ENCODE data around the gene TAOK2.
"Not testable (repeated sequence)": the region's sequence is repeated elsewhere in the genome, so short reads cannot be mapped to it uniquely, and the experiment has no call there.

The TAOK2 gene

DNA sequence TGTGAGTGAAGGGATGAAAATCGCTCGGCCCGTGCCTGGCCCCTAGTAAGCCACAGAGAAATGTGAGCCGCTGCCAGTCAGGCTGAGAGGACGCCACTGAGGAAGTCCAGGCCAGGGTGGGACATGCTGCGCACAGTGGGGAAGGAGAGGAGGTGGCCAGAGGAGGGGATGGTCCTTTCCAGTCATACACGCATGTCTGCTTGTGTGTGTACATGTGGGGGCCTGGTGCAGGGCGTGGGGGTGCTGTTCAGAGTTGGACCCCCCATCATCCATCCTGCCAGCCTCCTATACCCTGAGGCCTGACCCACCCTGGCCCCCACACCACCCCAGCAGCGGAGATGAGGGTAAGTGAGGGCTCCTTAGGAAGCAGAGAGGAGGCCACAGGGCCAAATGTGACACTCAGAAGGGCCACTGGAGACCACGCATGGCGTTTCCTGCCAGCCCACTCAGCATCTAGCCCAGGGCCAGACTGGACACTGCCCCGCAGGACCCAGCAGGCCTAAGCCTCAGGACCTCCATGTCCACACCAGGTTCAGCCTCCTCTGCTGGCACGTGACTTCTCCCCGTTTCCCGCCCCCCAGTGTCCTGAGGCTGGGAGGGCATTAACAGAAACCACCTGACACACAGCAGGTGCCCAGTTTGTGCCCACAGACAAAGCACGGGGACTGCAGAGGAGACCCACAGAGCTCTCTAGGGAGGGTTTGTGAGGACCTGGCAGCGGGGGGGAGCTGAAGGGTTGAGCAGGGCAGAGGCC lies 30.2 kb downstream of the TAOK2 start:
- no peak for DNase-seq (ENCODE audit: low read depth in 2 of 2)

DNA sequence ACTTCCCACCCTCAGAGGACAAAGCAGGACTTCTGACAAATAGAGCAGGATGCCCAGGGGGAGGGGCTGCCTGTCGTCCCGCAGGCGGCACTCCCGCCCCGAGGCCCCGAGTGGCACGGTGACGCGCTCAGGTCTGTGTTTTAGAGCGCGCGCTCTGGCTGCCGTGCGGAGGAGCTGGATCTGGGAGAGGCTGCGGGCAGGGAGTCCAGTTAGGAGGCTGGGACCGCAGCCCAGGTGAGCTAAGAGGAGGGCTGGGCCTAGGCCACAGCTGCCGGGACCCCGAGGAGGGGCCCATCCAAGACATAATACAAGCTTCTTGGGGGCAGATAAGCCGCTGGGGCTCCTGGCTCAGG lies 30.7 kb downstream of the TAOK2 start:
- DNase-seq (ENCODE audit: low read depth in 2 of 2), result no peak

DNA sequence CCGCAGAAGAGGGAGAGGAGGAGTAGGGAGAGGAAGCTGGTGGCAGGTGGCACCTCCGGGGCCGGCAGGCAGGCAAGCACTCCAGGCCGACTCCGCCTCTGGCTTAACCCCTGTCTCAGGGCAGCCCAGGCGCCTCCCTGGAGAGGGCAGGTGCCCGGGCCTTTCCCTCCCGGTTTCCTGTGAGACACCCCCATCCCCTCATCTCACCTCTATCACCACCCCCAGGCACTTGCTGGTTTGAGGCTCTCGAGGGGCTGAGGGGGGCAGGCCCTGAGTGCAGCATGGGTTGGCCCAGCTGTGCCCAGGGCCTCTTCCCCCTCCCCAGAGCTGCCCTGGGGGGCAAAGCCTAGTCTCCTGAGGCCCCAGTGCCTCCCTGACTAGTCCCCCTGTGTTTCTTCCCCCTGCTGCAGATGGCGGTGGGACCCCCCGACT lies 31.2 kb downstream of the TAOK2 start:
- DNase-seq (ENCODE audit: low read depth in 2 of 2), result no peak

DNA sequence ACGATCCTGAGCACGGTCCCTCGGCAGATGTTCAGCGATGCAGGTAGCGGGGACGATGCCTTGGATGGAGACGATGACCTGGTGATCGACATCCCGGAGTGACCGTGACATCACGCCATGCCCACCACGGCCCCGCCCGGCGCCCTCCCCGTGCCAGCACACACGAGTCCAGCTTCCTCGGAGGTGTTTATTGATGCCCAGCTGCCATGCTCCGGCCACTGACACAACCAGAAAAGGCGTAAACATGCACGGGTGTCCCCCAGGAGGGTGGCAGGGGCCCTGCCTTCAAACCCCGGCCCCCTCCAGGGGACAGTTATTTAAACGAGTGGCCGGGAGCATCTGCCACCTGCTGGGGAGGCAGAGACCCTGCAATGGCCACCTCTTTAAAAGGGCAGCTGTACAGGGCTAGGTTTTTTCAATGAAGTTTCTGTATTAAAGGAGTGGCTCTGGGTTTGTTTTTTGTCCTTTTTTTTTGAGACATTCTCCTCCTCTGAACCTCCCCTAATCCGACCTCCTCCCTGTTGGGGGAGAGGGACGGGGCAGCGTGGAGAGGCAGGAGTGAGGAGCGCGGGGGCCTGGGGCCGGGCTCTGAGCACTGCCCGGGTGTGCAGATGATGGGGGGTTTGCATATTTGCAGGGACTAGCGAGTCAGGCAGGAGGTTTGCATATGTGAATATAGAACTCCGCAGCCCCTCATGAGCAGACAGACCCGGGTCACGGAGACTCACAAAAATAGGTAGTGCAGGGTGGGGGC lies 31.9 kb downstream of the TAOK2 start:
- DNase-seq (ENCODE audit: low read depth in 2 of 2), result no peak

DNA sequence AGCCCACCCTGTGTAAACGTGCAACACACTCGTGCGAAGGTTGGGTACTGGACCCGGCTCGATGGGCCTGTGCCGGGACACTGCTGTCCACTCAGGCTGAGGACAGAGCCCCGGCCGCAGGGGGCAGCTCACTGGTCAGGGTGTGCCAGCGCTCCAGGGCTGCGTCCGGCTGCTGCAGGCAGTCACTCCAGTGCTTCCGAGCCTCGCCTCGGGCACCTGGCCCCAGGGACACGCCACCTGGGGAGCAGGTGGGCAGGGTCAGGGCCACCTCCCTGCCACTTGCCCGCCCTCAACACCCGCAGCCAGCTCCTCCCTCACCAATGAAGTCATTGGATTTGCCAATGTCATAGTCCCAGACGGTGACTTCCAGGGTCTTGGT lies 32.4 kb downstream of the TAOK2 start:
- DNase-seq (ENCODE audit: low read depth in 2 of 2), result no peak

DNA sequence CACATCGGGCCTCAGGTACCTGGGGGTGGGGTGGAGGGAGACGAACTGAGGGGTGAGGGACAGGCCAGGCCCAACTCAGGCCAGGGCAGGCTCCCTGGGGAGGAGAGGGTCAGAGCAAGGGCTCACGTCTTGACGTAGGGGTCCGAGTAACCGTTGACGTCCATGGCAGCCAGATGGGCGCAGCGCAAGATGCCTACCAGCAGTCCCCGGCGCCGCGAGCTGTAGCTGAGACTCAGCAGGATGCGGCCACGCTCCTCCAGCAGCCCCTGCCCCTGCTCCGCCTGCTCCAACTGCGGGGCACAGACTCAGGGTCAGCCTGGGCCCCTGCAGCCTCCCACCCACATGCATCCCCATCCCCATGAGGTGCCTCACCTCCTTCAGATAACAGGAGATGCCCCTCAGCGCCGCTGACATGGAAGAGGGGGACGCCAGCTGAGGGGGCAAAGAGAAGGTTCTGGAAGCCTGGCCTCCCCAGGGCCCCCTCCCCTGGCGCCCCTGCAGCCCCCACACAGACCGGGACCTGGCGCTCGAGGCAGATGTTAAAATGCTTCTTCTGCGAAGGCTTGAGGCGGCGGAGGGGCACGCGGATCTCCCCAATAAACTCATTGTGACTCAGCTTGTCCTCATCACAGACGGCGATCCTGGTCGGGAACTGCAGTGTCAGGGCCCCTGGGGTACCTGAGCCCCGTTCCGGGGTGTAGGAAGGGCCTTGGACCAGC lies 33.1 kb downstream of the TAOK2 start:
- no peak for DNase-seq (ENCODE audit: low read depth in 2 of 2)

DNA sequence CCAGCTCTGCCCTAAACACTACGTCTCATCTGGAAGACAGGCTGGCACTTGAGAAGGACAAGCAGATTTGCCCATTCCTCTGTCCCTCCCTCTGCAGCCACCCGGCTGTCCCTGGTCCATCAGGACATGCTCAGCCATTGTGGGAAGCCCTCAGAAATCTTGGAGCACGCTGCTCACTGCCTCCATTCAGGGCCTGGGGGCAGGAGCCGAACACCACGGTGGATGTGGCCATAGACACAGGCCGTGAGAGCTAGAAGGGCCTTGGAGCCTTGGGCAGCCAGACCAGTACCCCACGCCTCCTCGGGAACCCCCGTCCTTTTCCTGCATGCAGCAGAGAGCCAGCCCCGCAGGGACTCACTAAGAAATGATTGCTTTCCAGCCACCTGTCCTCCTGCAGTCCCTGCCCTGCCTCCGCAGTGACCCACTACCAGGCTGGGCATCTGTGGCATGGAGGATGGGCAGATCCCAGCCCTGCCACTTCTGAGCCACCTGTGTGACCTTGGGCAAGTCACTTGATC lies 33.8 kb downstream of the TAOK2 start:
- no peak for DNase-seq (ENCODE audit: low read depth in 2 of 2)

DNA sequence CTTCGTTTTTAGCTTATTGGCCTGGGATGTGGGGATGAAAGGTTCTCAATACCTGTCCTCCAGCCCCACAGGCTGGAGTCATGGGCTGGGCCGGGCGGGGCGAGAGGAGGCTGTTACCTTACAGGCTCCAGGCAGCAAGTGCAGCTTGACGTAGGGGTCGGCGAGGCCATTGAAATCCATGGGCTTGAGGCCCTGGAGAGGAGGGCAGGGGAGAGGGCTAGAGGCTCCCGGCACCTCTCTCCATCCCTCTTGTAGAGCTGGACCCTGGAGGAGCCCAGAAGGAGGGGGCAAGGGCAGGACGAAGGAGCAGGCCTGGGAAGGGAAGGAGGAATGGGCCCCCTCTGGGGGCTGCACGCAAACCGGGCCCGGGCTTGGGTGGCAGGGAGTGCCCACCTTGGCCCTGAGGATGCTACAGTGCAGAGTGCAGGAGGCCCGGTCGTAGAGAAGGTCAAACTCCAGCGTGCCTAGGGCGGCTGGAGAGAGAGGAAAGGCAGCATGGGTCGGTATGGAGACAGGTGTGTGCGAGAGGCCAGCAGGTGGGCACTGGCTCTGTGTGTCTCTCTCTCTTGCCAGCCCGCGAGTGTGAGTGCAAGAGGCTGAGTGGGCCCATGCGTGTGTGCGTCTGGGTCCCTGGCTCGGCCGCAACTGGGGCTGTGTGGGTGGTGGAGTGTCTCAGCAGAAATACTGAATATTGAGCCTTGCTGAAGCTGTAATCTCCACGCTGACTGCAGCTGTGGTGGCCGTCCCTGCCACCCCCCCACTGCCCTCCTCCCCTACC lies 35.6 kb downstream of the TAOK2 start:
- DNase-seq (ENCODE audit: low read depth in 2 of 2), result no peak

DNA sequence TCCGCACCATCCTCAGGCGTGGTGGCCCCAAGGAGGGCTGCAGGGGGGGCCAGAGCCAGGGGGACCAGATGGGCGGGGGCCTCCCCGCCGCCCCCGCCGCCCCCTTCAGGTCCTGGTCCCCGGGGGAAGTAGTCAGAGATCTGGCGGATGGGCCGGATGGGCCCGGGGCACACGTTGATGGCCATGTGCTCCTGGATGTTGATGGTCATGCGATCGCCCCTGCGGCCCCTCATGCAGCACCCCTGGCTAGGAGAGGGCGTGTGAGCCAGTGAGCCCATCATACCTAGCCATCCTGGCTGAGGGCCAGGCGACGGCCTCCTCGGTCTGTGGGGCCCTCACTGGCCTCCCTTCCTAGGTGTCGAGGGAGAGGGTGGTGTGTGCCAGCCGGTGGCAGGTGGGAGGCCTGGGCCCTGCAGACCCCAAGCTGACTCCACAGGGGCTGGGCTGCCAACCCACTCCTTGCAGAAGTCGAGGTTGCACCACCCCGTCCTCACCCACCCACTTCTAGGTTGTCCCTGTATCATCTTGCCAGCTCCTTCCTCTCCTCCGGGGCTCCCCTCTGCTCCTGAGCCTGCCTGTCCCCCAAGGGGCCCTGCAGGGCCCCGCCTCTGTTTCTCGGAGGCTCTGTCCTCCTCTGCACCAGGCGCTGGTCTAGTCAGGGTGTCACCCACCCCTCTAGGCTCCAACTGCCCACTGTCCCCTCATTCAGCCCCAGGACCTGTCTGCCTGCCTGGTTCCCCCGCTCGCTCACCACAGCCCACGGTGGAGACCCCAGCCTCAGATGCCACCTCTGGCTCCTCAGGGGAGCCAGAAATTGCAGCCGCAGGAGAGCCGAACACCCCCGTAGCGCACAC lies 36.5 kb downstream of the TAOK2 start:
- no peak for DNase-seq (ENCODE audit: low read depth in 2 of 2)

DNA sequence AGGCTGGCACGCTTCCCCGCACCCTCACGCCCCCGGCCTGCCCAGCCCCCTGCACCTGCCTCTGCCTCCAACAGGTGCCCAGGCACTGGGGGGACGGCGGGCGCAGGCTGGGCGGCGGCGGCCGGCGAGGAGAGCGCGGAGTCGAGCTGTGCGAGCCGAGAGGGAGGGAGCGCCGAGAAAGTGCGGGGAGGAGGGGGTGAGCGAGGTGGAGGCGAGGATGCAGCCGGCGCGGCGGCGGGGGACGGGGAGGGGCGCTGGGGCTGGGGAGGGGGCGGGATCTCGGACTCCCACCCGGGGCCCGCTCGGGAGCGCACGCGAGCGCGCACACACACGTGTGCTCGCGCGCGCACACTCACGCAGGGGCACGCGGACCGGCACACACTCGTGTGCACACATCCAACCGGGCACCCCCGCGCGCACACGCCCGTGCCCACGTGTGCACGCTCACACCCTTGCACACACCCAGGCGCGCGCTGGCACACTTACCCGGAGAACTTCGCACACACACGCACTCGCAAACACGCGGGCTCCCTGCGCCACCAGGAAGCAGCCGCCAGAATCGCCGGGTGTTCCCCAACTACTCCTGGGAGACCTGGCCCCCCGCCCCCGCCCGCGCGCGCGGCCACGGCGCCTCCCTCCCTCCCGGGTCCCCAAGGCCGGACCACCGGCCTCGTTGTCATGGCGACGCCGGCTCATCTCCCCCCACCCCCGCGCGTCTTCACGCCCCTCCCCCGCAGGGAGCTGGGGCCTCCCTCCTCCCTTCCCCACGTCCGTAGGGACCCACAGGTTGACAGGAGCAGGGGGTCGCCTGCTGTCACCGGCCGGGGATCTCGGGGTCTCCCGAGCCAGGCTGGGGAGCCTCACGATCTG lies 37.4 kb downstream of the TAOK2 start, which contains the start of gene DOC2A:
Gene DOC2A (minus strand): TSS at position 184 of the 870 bp plus-strand sequence. CDS start 805 bp downstream, outside the sequence.
- no peak for DNase-seq (ENCODE audit: low read depth in 2 of 2)

DNA sequence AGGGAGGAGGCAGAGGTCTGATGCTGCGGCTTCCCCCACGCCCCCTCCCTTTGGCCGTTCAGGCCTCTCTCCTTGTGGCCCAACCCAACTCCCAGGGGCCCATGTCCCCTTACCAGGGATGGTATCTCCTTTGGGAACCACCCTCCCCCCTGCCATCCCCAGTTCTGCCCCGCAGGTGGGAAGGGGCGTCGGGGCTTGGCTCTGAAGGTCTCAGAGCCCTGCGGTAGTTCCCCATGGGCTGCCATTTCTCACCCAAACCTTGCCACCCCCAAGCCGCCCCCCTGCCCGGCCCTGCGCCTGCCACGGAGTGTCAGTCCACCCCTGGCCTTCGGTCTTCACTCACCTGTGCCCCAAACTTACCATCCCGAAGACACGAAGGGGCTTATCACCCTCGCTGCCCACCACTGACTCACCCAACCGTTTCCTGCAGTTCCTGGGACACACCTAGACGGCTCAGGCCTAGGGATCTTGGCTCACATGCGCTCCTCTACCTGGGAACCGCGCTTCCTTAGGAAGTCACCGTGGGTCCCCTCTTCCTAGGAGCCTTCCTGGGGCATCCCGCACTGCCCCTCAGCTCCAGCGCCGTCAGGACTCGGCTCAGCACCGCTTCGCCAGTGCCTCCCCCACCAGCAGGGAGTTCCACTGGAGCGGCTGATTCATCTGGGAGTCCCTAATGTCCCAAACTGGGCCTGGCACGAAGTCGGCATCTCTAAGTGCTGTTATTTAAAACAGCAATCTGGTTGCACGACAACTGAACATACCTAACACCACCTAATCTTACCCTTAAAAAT lies 38.2 kb downstream of the TAOK2 start:
- no peak for DNase-seq (ENCODE audit: low read depth in 2 of 2)

DNA sequence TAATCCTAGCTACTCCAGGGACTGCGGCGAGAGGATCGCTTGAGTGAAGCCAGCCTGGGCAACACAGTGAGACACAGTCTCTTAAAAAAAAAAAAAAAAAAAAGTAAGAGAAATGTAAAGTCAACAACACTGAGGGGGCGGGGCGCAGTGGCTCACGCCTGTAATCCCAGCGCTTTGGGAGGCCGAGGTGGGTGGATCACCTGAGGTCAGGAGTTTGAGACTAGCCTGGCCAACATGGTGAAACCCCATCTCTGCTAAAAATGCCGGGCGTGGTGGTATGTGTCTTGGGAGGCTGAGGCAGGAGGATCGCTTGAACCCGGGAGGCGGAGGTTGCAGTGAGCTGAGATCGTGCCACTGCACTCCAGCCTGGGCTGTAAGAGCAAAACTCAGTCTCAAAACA lies 38.9 kb downstream of the TAOK2 start:
- not testable (repeated sequence) for DNase-seq (ENCODE audit: low read depth in 2 of 2)

DNA sequence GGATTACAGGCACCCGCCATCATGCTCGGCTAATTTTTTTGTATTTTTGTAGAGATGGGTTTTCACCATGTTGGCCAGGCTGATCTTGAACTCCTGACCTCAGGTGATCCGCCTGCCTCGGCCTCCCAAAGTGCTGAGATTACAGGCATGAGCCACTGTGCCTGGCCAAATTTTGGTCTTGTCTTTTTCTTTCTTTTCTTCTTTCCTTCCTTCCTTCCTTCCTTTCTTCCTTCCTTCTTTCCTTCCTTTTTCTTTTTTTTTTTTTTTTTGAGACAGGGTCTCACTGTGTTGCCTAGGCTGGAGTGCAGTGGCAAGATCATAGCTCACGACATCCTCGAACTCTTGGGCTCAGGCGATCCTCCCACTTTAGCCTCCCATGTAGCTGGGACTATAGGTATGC lies 41.8 kb downstream of the TAOK2 start:
- DNase-seq (ENCODE audit: low read depth in 2 of 2), result not testable (repeated sequence)

DNA sequence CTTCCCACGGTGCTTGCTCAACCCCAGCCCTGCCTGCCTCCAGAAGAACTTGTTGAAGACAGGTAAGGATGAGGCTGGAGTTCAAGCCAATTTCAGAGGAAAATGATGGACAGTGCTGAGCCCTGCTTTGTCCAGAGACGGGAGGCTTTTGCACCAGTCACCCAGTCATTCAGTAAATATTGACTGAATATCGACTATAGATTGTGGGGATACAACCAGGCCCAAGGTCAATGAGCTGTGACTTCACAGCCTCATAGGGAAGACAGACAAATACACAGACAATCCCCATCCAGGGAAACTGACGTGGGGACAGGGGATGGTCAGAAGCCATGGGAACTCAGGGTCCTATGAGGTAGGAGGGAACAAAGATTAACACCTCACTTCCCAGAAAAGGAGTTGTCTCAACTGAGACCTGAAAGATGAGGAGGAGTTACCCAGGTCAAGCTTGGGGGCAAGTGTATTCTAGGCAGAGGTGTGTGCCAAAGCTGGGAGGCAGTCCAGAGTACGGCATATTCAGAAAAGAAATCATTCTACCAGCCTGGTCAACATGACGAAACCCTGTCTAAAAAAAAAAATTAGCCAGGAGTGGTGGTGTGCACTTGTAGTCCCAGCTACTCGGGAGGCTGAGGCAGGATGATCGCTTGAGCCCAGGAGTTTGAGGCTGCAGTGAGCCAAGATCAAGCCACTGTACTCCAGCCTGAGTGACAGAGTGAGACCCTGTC lies 43.0 kb downstream of the TAOK2 start:
- DNase-seq (ENCODE audit: low read depth in 2 of 2), result no peak

DNA sequence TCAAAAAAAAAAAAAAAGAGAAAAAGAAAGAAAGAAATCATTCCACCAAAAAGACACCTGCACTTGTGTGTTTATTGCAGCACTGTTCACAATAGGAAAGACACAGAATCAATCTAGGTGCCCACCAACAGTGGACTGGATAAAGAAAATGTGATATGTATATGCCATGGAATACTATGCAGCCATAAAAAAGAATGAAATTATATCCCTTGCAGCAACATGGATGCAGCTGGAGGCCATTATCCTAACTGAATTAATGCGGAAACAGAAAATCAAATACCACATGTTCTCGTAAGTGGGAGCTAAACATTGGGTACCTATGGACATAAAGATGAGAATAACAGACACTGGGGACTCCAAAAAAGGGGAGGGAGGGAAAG lies 43.6 kb downstream of the TAOK2 start:
- DNase-seq (ENCODE audit: low read depth in 2 of 2), result no peak

DNA sequence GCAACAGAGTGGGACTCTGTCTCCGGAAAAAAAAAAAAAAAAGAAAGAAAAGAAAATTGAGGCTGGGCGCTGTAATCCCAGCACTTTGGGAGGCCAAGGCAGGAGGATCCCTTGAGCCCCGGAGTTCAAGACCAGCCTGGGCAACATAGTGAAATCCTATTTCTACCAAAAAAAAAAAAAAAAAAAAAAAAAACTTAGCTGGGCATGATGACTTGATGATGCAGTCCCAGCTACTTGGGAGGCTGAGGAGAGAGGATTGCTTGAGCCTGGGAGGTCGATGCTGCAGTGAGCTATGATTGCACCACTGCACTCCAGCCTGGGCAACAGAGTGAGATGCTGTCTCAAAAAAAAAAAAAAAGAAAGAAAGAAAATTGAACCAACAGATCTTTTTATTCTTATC lies 44.3 kb downstream of the TAOK2 start:
- not testable (repeated sequence) for DNase-seq (ENCODE audit: low read depth in 2 of 2)

DNA sequence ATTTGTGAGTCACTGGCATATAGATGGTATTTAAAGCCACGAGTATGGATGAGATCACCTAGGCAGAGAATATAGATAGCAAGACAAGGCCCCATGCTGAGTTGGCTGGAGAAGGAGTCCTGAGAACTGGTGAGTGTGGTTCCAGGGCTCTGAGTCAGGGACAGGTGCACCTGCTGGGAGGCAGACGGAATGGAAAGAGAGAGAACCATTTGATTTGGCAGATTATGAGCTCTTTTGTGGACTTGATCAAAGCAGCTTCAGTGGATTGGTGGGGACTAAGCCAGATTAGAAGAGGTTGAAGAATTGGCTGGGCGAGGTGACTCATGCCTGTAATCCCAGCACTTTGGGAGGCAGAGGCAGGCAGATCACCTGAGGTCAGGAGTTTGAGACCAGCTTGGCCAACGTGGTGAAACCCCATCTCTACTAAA lies 45.1 kb downstream of the TAOK2 start:
- no peak for DNase-seq (ENCODE audit: low read depth in 2 of 2)

DNA sequence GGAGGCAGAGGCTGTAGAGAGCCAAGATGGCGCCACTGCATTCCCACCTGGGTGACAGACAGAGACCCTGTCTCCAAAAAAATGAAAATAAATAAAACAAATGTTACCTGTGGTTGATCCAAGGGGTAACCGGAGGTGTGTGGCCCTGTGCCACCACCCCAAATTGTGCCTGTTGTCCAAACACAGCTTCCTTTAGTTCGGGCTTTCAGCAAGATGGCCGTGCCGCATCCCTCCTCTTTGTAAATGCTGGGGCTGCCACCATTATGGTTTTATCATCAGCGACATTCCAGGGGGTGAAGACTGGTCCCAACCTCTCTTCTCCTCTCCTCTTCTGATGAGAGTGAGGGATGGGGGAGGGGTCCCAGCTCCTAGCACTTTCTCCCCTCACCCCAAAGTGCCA lies 49.2 kb downstream of the TAOK2 start, which contains the start of gene C16orf92:
Gene C16orf92 (plus strand): TSS at position 312 of the 400 bp plus-strand sequence. CDS start 143 bp downstream, outside the sequence.
- DNase-seq (ENCODE audit: low read depth in 2 of 2), result no peak

Data from stimulated activated CD8-positive, alpha-beta memory T cell treated with anti-CD3 and anti-CD28 coated beads, Interleukin-2, amount 100 ng/mL, for 48 hours (primary cell).